H1 (cell line): ENCODE results near the gene MAPK8IP2. TPM values are rescaled to one million over a fixed set of nuclear protein-coding genes. Genes with fewer than 3 reads are reported as not detected.

ENCODE experiments used
- CTCF ChIA-PET: fragments of 300-600 bp; sonication (Branson Sonifier 250); formaldehyde crosslinking; loops from one replicate; lab custom pipeline; 2021; ENCODE audit not compliant: partially characterized antibody; lab: Charles Lee
- POLR2A ChIA-PET: fragments of 300-600 bp; sonication (Branson Sonifier 250); formaldehyde crosslinking; loops from one replicate; lab custom pipeline; 2021; ENCODE audit warnings: inconsistent platforms; ENCODE audit not compliant: partially characterized antibody; lab: Charles Lee
- DNase-seq, 2 experiments: peaks; one replicate each; pipeline versions ENCODE4 v3.0.0 to v3.0.0-alpha.2; 2010 to 2022; ENCODE audit warnings: low spot score in 2 of 2, low read depth in 1 of 2, mixed read lengths in 1 of 2
- FAIRE-seq: peaks from 2 replicates; lab custom pipeline; 2011; peaks lifted over from hg19 to GRCh38; lab: Jason Lieb, UNC
- H2AFZ ChIP-seq: 2 replicates; pipeline ENCODE4 v1.8.1; 2012; ENCODE audit warnings: low read length, inconsistent platforms
- H2AK5ac ChIP-seq: 2 replicates; pipeline ENCODE4 v1.6.1; 2013; ENCODE audit warnings: low read depth, low read length
- H2BK120ac ChIP-seq: replicated peaks from 2 replicates; pipeline ENCODE3; 2013; ENCODE audit warnings: low read depth, low read length, inconsistent platforms
- H2BK12ac ChIP-seq: 2 replicates; pipeline ENCODE4 v1.6.1; 2013; ENCODE audit warnings: low read depth, low read length
- H2BK15ac ChIP-seq: 2 replicates; pipeline ENCODE4 v1.6.1; 2013; ENCODE audit warnings: low read length
- H2BK20ac ChIP-seq: 2 replicates; pipeline ENCODE4 v1.6.1; 2013; ENCODE audit warnings: low read length
- H2BK5ac ChIP-seq: 2 replicates; pipeline ENCODE4 v1.6.1; 2013; ENCODE audit warnings: low read depth, low read length
- H3K14ac ChIP-seq: 2 replicates; pipeline ENCODE4 v1.6.1; 2013; ENCODE audit warnings: inconsistent platforms; ENCODE audit not compliant: insufficient read length
- H3K18ac ChIP-seq: 2 replicates; pipeline ENCODE4 v1.6.1; 2013; ENCODE audit warnings: low read length; ENCODE audit errors: extremely low read depth
- H3K23ac ChIP-seq: 2 replicates; pipeline ENCODE4 v1.6.1; 2013; ENCODE audit warnings: inconsistent platforms; ENCODE audit not compliant: insufficient read length
- H3K23me2 ChIP-seq: 2 replicates; pipeline ENCODE4 v1.6.1; 2013; ENCODE audit warnings: low read depth, low read length
- H3K27ac ChIP-seq: 2 replicates; pipeline ENCODE4 v1.6.1; 2011; ENCODE audit warnings: low read depth, low read length, inconsistent platforms
- H3K27me3 ChIP-seq, 4 experiments: replicated peaks in 1 of 4; 1 replicate in 1 of 4; 2 replicates in 3 of 4; pipeline versions ENCODE4 v1.6.1 to v1.8.1; 2011 to 2013; ENCODE audit warnings: low read length in 3 of 4, mild to moderate bottlenecking in 3 of 4, inconsistent platforms in 2 of 4, mixed read lengths in 2 of 4, moderate library complexity in 1 of 4; ENCODE audit not compliant: control insufficient read depth in 3 of 4, insufficient read depth in 3 of 4; ENCODE audit errors: extremely low read depth in 1 of 4
- H3K36me3 ChIP-seq, 4 experiments: 2 replicates each; pipeline versions ENCODE4 v1.6.1 to v1.8.1; 2011 to 2013; ENCODE audit warnings: mild to moderate bottlenecking in 4 of 4, low read length in 3 of 4, moderate library complexity in 2 of 4, control low read depth in 1 of 4, inconsistent platforms in 1 of 4; ENCODE audit not compliant: insufficient read depth in 4 of 4, control insufficient read depth in 2 of 4
- H3K4ac ChIP-seq: replicated peaks from 2 replicates; pipeline ENCODE3; 2013; ENCODE audit warnings: low read length, low read depth, mixed read lengths, inconsistent platforms; ENCODE audit not compliant: insufficient read length
- H3K4me1 ChIP-seq, 4 experiments: replicated peaks in 1 of 4; 1 replicate in 1 of 4; 2 replicates in 3 of 4; pipeline versions ENCODE4 v1.6.1 to v1.8.1; 2011 to 2013; ENCODE audit warnings: low read length in 3 of 4, inconsistent platforms in 2 of 4, mixed read lengths in 1 of 4; ENCODE audit not compliant: insufficient read depth in 4 of 4, control insufficient read depth in 3 of 4
- H3K4me2 ChIP-seq, 2 experiments: 2 replicates each; pipeline versions ENCODE4 v1.6.1 to v1.8.1; 2011 to 2013; ENCODE audit warnings: low read depth in 2 of 2, low read length in 2 of 2, control low read depth in 1 of 2, inconsistent platforms in 1 of 2, mild to moderate bottlenecking in 1 of 2; ENCODE audit not compliant: insufficient read depth in 1 of 2
- H3K4me3 ChIP-seq, 4 experiments: fragments of 200-600, 300-600 bp in 1 of 4; sonication (generic), shearing (Covaris generic), sonication (Bioruptor Twin) in 1 of 4; 2 replicates each; pipeline versions ENCODE4 v1.5.1 to v1.8.1; 2011 to 2016; ENCODE audit warnings: low read length in 4 of 4, low read depth in 3 of 4, control low read depth in 2 of 4, inconsistent platforms in 2 of 4, mild to moderate bottlenecking in 2 of 4, mixed read lengths in 1 of 4, moderate library complexity in 1 of 4; ENCODE audit not compliant: insufficient read depth in 2 of 4; ENCODE audit errors: extremely low read depth in 1 of 4
- H3K56ac ChIP-seq: replicated peaks from 2 replicates; pipeline ENCODE3; 2013; ENCODE audit warnings: low read depth, mild to moderate bottlenecking, mixed read lengths, low read length, inconsistent platforms; ENCODE audit not compliant: insufficient read length
- H3K79me1 ChIP-seq: 2 replicates; pipeline ENCODE4 v1.6.1; 2013; ENCODE audit warnings: low read depth, low read length, control low read depth
- H3K79me2 ChIP-seq, 2 experiments: 2 replicates each; pipeline versions ENCODE4 v1.6.1 to v1.8.1; 2012 to 2013; ENCODE audit warnings: low read length in 2 of 2, mild to moderate bottlenecking in 2 of 2, inconsistent platforms in 1 of 2; ENCODE audit not compliant: insufficient read depth in 2 of 2, control insufficient read depth in 1 of 2
- H3K9ac ChIP-seq, 4 experiments: replicated peaks in 1 of 4; 1 replicate in 1 of 4; 2 replicates in 3 of 4; pipeline versions ENCODE4 v1.6.1 to v1.8.1; 2011 to 2013; ENCODE audit warnings: low read depth in 3 of 4, low read length in 3 of 4, control low read depth in 2 of 4, mild to moderate bottlenecking in 2 of 4, moderate library complexity in 2 of 4, inconsistent platforms in 1 of 4; ENCODE audit errors: extremely low read depth in 1 of 4
- H3K9me3 ChIP-seq, 2 experiments: 2 replicates each; pipeline versions ENCODE4 v1.6.1 to v1.8.1; 2012 to 2013; ENCODE audit warnings: mild to moderate bottlenecking in 2 of 2, moderate library complexity in 2 of 2, control low read depth in 1 of 2, inconsistent platforms in 1 of 2, low read depth in 1 of 2, low read length in 1 of 2, mixed read lengths in 1 of 2; ENCODE audit not compliant: insufficient read depth in 2 of 2
- H4K20me1 ChIP-seq, 2 experiments: replicated peaks in 1 of 2; 2 replicates each; pipeline versions ENCODE3 to v1.8.1; 2011 to 2013; ENCODE audit warnings: inconsistent platforms in 2 of 2, low read length in 2 of 2, mild to moderate bottlenecking in 1 of 2; ENCODE audit not compliant: insufficient read depth in 2 of 2, control insufficient read depth in 1 of 2
- H4K5ac ChIP-seq: 2 replicates; pipeline ENCODE4 v1.6.1; 2013; ENCODE audit warnings: low read length, low read depth, mixed read lengths, inconsistent platforms; ENCODE audit not compliant: insufficient read length
- H4K8ac ChIP-seq: 2 replicates; pipeline ENCODE4 v1.8.0; 2013; ENCODE audit warnings: mild to moderate bottlenecking, moderate library complexity, low read length, inconsistent platforms; ENCODE audit not compliant: insufficient read depth; ENCODE audit errors: extremely low read depth
- H4K91ac ChIP-seq: replicated peaks from 2 replicates; pipeline ENCODE3; 2013; ENCODE audit warnings: low read length, mixed read lengths, inconsistent platforms; ENCODE audit not compliant: insufficient read length
- BRCA1 ChIP-seq: IDR thresholded peaks from 2 replicates; pipeline ENCODE4 v1.6.1; 2012; ENCODE audit warnings: low read depth, low read length, improper control_type of control experiment
- SIN3A ChIP-seq, 2 experiments: IDR thresholded peaks in 1 of 2; conservative IDR thresholded peaks in 1 of 2; 2 replicates each; pipeline ENCODE4 v1.6.1; 2011 to 2012; ENCODE audit warnings: low read length in 2 of 2, improper control_type of control experiment in 1 of 2, low read depth in 1 of 2, mild to moderate bottlenecking in 1 of 2
- TBP ChIP-seq: IDR thresholded peaks from 2 replicates; pipeline ENCODE4 v1.6.1; 2011; ENCODE audit warnings: low read depth, low read length, improper control_type of control experiment
- WGBS, 2 experiments: shearing (Covaris generic) in 1 of 2; methylation state at CpG; one replicate each; pipeline versions ENCODE4 v1.1.6 to v1.1.7; 2013 to 2015; ENCODE audit warnings: low lambda C conversion rate in 2 of 2, mixed read lengths in 2 of 2, inconsistent platforms in 1 of 2, low coverage in 1 of 2, missing lambda C conversion rate in 1 of 2; ENCODE audit not compliant: insufficient replicate concordance in 2 of 2, insufficient coverage in 1 of 2, insufficient read length in 1 of 2; ENCODE audit errors: extremely low coverage in 1 of 2, missing lambda C conversion rate in 1 of 2; 5-methylcytosine and 5-hydroxymethylcytosine counted together
- polyA plus RNA-seq, 7 experiments: library from polyadenylated mRNA; depleted of rRNA in 3 of 7; stranded (reverse) in 5 of 7; unstranded in 2 of 7; fragments of >200 nt in 5 of 7; fragments of 200-250 nt in 2 of 7; gene quantifications; 1 replicate in 5 of 7; 2 replicates in 1 of 7; 4 replicates in 1 of 7; pipeline versions ENCODE4 v1.2.1 to v1.2.3, GENCODE V29; 2011 to 2013; ENCODE audit warnings: missing spikeins in 2 of 7, mixed read lengths in 2 of 7
- total RNA-seq: library from RNA; stranded (reverse); fragmentation: NEBNext Ultra II Directional; extraction: Animal tissue kit (Norgen Biotek cat#: 25700); gene quantifications from 2 replicates; pipeline ENCODE4 v1.2.1, GENCODE V29; 2021

Gene MAPK8IP2
- total and polyA plus RNA-seq, 2 of the 8 experiments (the other 6 are each of a cell fraction or from before 2014, with no cell fraction given) = 1.5 to 5.5 TPM

- no peak overlapping the region for H3K14ac ChIP-seq
- no peak overlapping the region for H4K5ac ChIP-seq
- no peak overlapping the region for H3K56ac ChIP-seq
- H3K36me3 ChIP-seq = peaks cover 6 to 13% (median 8%) of the 10 kb centered on the region in 4 experiments; a peak in 7 of 8 replicates
- no peak overlapping the region for H3K9ac ChIP-seq
- WGBS, 2 experiments = 91% methylated on average over 15 of the region's 23 CpGs; no CpG with 5 or more reads in 1 of the 2 experiments
- H3K4me1 ChIP-seq = peaks cover 0 to 4% (median 3%) of the 10 kb centered on the region in 4 experiments; a peak in 3 of 7 replicates
- H3K4me2 ChIP-seq = no peak overlapping the region
- no peak overlapping the region for H3K23ac ChIP-seq
- no peak overlapping the region for H2BK5ac ChIP-seq
- H3K79me2 ChIP-seq = peaks cover 0 to 7% of the 10 kb centered on the region in 2 experiments; a peak in 1 of 4 replicates
- H3K18ac ChIP-seq = no peak overlapping the region
- DNase-seq (no peak), FAIRE-seq (no peak)
- no peak overlapping the region for H4K91ac ChIP-seq
- ChIA-PET CTCF (interaction anchor here (1.5 to 8.1 kb wide), 10 partner anchors 10 to 122 kb away, joined by 5 to 84 read pairs (median 16); partner anchors contain the start of gene SYCE3), POLR2A (interaction anchor here (2.7 to 5.4 kb wide), 2 partner anchors 13 to 21 kb away, joined by 8 to 37 read pairs; partner anchors contain the start of gene SYCE3)
- no peaks in the 10 kb centered on the region for H3K27me3 ChIP-seq
- H2BK120ac ChIP-seq = no peak overlapping the region
- H2BK20ac ChIP-seq = no peak overlapping the region
- H3K4ac ChIP-seq = no peak overlapping the region
- no peaks in the 10 kb centered on the region for H3K9me3 ChIP-seq
- no peak overlapping the region for H3K27ac ChIP-seq
- H2BK12ac ChIP-seq = no peak overlapping the region
- no peak overlapping the region for H2AFZ ChIP-seq
- no peak for TF ChIP-seq SIN3A (conservative IDR thresholded peaks at IDR 0.05 in 1 of 2, IDR thresholded peaks at IDR 0.05 in 1 of 2; ENCODE audit: low read depth in 1 of 2, low read length in 2 of 2)
- TF ChIP-seq TBP = no peak
- TF ChIP-seq BRCA1 = no peak
- H3K4me3 ChIP-seq = no peak overlapping the region
- H4K8ac ChIP-seq = no peak overlapping the region
- peaks cover 4% of the 10 kb centered on the region; the same call in 1 of the 2 replicates for H3K23me2 ChIP-seq
- peaks cover 7% of the 10 kb centered on the region; the same call in 1 of the 2 replicates for H3K79me1 ChIP-seq
- H2BK15ac ChIP-seq = no peak overlapping the region
- H2AK5ac ChIP-seq = no peak overlapping the region
- H4K20me1 ChIP-seq = peaks cover 5 to 10% of the 10 kb centered on the region in 2 experiments
Measured at GRCh38 chr22:50577697-50577986, 23.0 kb upstream of the MAPK8IP2 start.
